Nephron progenitor cell (in vitro differentiated cells): ENCODE results near the gene EPHB1.
"Not testable (repeated sequence)": the region's sequence is repeated elsewhere in the genome, so short reads cannot be mapped to it uniquely, and the experiment has no call there.

ENCODE experiments used
- DNase-seq: peaks from one replicate; pipeline ENCODE4 v3.0.0; 2021
- H3K27ac Mint-ChIP-seq: 2 replicates; pipeline ENCODE4 v1.8.0; 2021; ENCODE audit warnings: mild to moderate bottlenecking, moderate library complexity, mixed read lengths
- H3K27me3 Mint-ChIP-seq: 2 replicates; pipeline ENCODE4 v1.8.0; 2021; ENCODE audit warnings: mild to moderate bottlenecking, low read depth, mixed read lengths; ENCODE audit not compliant: poor library complexity
- H3K36me3 Mint-ChIP-seq: 2 replicates; pipeline ENCODE4 v1.8.0; 2021; ENCODE audit warnings: low read depth, mixed read lengths
- H3K4me1 Mint-ChIP-seq: 2 replicates; pipeline ENCODE4 v1.8.0; 2021; ENCODE audit warnings: mixed read lengths
- H3K4me3 Mint-ChIP-seq: 2 replicates; pipeline ENCODE4 v1.8.0; 2021; ENCODE audit warnings: mild to moderate bottlenecking, moderate library complexity, mixed read lengths
- H3K9me3 Mint-ChIP-seq: 2 replicates; pipeline ENCODE4 v1.8.0; 2021; ENCODE audit warnings: mild to moderate bottlenecking, moderate library complexity, mixed read lengths
- CTCF ChIP-seq: fragments of 200-600 bp; sonication (generic); IDR thresholded peaks from 2 replicates; pipeline ENCODE4 v1.5.0; 2021; ENCODE audit warnings: antibody characterized with exemption

EPHB1 gene

GRCh38 chr3:135000465-135000864 lies 205.4 kb downstream of the EPHB1 start:
- DNase-seq, result no peak
- H3K27ac Mint-ChIP-seq, result no peak overlapping the region
- H3K9me3 Mint-ChIP-seq, result peaks cover 3% of the 10 kb centered on the region
- no peaks in the 10 kb centered on the region for H3K4me1 Mint-ChIP-seq
- no peak overlapping the region for H3K4me3 Mint-ChIP-seq
- peaks cover 9% of the 10 kb centered on the region for H3K27me3 Mint-ChIP-seq
- no peak for TF ChIP-seq CTCF
- H3K36me3 Mint-ChIP-seq, result no peaks in the 10 kb centered on the region

- H3K27ac Mint-ChIP-seq, H3K27me3 Mint-ChIP-seq, DNase-seq, H3K4me1 Mint-ChIP-seq, H3K4me3 Mint-ChIP-seq, H3K36me3 Mint-ChIP-seq: not testable (repeated sequence)
- H3K9me3 Mint-ChIP-seq, result peaks cover 21% of the 10 kb centered on the region
Observed at GRCh38 chr3:135005616-135006015, 210.6 kb downstream of the EPHB1 start.

- Mint-ChIP-seq H3K36me3 (peaks cover 8% of the 10 kb centered on the region), H3K9me3 (peaks cover 21% of the 10 kb centered on the region), H3K4me1 (no peaks in the 10 kb centered on the region), H3K4me3 (no peak overlapping the region), H3K27me3 (peaks cover 3% of the 10 kb centered on the region), H3K27ac (no peak overlapping the region)
- no peak for TF ChIP-seq CTCF
- no peak for DNase-seq
Observed at GRCh38 chr3:135007607-135008006, 212.5 kb downstream of the EPHB1 start.

GRCh38 chr3:135008326-135008725 lies 213.3 kb downstream of the EPHB1 start:
- Mint-ChIP-seq H3K36me3 (peaks cover 8% of the 10 kb centered on the region), H3K4me3 (no peak overlapping the region), H3K9me3 (peaks cover 21% of the 10 kb centered on the region), H3K4me1 (peaks cover 4% of the 10 kb centered on the region), H3K27me3 (peaks cover 3% of the 10 kb centered on the region), H3K27ac (no peak overlapping the region)
- TF ChIP-seq CTCF, result no peak
- DNase-seq, result no peak

- no peak for TF ChIP-seq CTCF
- Mint-ChIP-seq H3K4me1 (peaks cover 5% of the 10 kb centered on the region), H3K9me3 (peaks cover 17% of the 10 kb centered on the region), H3K36me3 (peaks cover 8% of the 10 kb centered on the region), H3K4me3 (no peak overlapping the region), H3K27ac (no peak overlapping the region), H3K27me3 (peaks cover 3% of the 10 kb centered on the region)
- no peak for DNase-seq
Observed at GRCh38 chr3:135009014-135009413, 214.0 kb downstream of the EPHB1 start.

GRCh38 chr3:135012101-135012500 lies 217.0 kb downstream of the EPHB1 start:
- Mint-ChIP-seq H3K4me1 (peaks cover 20% of the 10 kb centered on the region), H3K27me3 (peaks cover 6% of the 10 kb centered on the region), H3K27ac (no peak overlapping the region), H3K4me3 (no peak overlapping the region), H3K36me3 (no peaks in the 10 kb centered on the region), H3K9me3 (peaks cover 3% of the 10 kb centered on the region)
- no peak for TF ChIP-seq CTCF
- no peak for DNase-seq
